H1 (cell line): ENCODE measurements around the gene FAM170B. TPM values are rescaled to one million over a fixed set of nuclear protein-coding genes. Genes with fewer than 3 reads are reported as not detected.

ENCODE experiments used
- E2F6 ChIP-seq: IDR thresholded peaks from 2 replicates; pipeline ENCODE4 v1.6.1; 2012; ENCODE audit warnings: inconsistent platforms
- polyA plus RNA-seq, 7 experiments: library from polyadenylated mRNA; depleted of rRNA in 3 of 7; stranded (reverse) in 5 of 7; unstranded in 2 of 7; fragments of >200 nt in 5 of 7; fragments of 200-250 nt in 2 of 7; gene quantifications; 1 replicate in 5 of 7; 2 replicates in 1 of 7; 4 replicates in 1 of 7; pipeline versions ENCODE4 v1.2.1 to v1.2.3, GENCODE V29; 2011 to 2013; ENCODE audit warnings: missing spikeins in 2 of 7, mixed read lengths in 2 of 7
- total RNA-seq: library from RNA; stranded (reverse); fragmentation: NEBNext Ultra II Directional; extraction: Animal tissue kit (Norgen Biotek cat#: 25700); gene quantifications from 2 replicates; pipeline ENCODE4 v1.2.1, GENCODE V29; 2021

The FAM170B gene
- total and polyA plus RNA-seq, 2 of the 8 experiments (the other 6 are each of a cell fraction or from before 2014, with no cell fraction given) = not detected

GRCh38 chr10:49135575-49136313 lies 1.9 kb upstream of the FAM170B start (continued):
- no peak for TF ChIP-seq E2F6
